ENCODE data around the gene TRIM14. TPM values are rescaled to one million over a fixed set of nuclear protein-coding genes. Genes with fewer than 3 reads are reported as not detected.
A peak's percentile ranks its signal among the peaks of the same experiment; 100 is the strongest.

Gene TRIM14
- 2.4 TPM for polyA plus RNA-seq (2013, experiment 1 of 2; ENCODE audit: insufficient read length)
- polyA plus RNA-seq (2013, experiment 2 of 2; ENCODE audit: insufficient read length) = 2.8 TPM

DNA sequence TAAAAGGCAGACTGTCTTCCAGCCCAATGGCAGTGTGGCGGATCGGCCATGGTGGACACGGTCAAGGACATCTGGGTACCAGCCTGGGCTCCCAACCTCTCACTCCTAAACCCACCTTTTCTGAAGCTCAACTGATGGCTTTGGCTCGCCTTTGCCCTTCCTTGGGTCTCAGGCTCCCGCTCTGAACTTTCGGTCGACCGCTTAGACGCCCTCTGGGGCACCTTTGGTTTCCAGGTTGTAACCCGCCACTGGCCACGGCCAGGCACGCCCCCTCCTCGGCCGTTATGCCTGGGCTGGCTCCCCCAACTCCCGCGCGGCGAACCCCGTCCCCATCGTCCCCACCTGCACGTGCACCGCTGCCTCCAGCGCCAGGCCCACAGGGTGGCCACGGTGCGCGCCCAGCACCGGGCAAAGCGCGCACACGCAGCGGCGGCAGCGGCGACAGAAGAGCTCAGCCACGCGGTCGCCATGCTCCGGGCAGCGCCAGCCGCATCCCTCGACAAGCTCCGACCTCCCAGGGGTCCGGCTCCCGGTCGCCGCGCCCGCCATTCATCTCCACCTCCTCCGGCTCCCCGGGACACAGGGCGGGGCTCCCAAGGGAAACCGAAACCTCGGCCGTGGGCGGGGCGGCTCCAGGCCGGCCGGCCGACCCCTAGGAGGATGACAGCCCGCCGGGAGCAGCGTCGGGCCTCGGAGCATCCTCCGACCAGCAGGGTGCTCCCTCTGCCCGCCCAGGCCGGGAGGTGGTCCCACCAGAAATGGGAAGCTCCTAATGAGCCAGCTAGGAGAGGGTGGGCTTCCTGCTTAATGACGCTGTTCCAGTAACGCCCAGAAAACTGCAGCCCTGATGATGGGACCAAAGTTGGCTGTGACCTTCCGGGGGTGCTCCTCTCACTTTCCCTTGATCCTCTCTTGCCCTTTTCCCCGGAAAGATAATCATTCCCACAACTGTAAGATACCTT, at the start of gene TRIM14:
Gene TRIM14, minus strand, starts transcription at position 583 of the 962 bp plus-strand sequence. Its CDS starts 34 bp downstream, at position 549.
- peak; percentile 44 for DNase-seq

GRCh38 chr9:98168153-98168780, 49.2 kb upstream of the TRIM14 start:
- DNase-seq = no peak

GRCh38 chr9:98164912-98165311, 45.9 kb upstream of the TRIM14 start:
- no peak for DNase-seq

- no peak for DNase-seq
These were observed 43.6 kb upstream of the TRIM14 start for GRCh38 chr9:98162613-98163012.

DNA sequence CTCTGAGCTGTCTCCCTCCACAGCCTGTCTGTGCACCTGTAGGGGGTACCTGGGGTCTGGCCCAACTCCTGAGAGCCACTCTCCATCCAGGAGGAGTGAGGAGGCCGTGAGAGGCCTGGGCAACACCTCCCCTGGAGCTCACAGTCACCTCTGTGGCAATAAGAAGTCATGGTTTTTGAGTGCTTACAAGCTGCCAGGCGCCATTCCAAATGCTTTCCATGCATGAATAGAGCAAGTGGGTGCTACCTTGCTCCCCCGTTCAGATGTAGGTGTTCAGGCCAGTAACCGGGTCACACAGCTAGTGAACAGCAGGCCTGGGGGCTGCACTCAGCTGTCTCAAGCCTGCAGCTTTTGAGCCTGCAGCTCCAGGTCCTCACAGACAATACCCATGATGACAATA, 42.8 kb upstream of the TRIM14 start:
- DNase-seq = no peak

GRCh38 chr9:98159790-98160189, 40.8 kb upstream of the TRIM14 start:
- DNase-seq = no peak

DNA sequence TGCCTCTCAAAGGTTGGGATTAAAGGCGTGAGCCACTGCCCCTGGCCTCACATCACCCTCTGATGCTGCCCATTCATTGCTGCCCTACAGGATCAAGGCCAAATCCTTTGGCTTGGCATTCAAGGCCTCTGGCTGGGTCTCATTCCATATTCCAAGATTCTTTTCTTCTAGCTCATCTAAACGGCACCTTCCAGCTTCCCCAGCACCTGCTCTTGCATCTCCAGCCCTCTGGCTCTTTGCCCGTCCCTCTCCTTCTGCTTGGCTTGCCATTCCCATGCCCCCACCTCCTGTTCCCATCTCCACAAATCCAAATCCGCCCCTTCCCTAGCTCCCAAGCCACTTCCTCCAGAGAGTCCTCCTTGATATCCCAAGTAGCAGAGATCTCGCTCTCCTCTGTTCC, 40.3 kb upstream of the TRIM14 start:
- no peak for DNase-seq

GRCh38 chr9:98158071-98158831, 39.2 kb upstream of the TRIM14 start:
- no peak for DNase-seq

GRCh38 chr9:98157372-98157771, 38.4 kb upstream of the TRIM14 start:
- no peak for DNase-seq

DNA sequence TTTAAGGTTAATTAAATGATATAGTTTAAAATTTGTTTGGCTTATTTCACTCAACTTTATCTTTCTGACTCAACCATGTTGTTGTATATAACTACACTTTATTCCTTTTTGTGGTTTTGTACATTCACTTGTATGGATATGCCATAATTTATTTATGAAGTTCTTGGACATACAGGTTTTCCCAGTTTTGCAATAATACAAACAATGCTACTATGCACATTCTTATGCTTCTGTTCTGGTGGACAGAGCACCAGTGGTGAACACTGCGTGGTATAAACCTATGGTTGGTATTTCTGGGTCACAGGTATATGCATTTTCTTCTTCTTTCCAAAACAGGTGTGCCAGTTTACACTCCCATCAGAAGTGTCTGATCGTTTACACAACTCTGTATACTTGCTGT, 35.7 kb upstream of the TRIM14 start:
- no peak for DNase-seq

GRCh38 chr9:98152526-98152925, 33.5 kb upstream of the TRIM14 start:
- DNase-seq = no peak

DNA sequence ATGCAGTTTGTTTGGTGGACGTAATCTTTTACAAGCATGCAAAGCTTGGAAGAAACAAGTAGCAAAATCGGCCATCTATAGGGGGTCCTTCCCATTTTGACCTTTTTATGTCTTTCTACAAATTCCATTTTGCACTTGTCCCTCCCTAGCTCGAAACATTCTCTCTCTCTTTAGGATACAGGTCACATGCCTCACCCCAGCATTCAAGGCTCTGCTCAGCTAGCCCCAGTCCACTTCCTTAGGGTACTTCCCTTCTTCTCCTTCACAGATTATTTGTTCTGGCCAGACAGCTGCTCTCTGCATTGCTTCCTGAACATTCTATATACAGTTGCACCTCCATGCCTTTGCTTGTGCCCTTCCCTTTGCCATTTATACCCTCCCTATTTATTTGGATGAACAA, 31.7 kb upstream of the TRIM14 start:
- DNase-seq = no peak

- no peak for DNase-seq
These were observed 31.1 kb upstream of the TRIM14 start for GRCh38 chr9:98150164-98150563.

DNA sequence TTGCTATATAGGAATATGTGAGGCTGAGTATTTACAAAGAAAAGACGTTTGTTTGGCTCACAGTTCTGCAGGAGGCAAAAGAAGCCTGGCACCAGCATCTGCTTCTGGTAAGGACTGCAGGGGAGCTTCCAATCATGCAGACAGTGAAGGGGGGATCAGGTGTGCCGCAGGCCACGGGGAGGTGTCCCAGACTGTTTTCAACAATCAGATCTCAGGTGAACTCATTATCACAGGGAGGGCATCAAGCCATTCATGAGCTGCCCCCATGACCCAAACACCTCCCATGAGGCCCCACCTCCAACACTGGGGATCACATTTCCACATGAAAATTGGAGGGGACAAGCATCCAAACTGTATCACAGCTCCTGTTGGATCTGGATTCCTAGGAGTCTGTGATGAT, 30.4 kb upstream of the TRIM14 start:
- no peak for DNase-seq

DNA sequence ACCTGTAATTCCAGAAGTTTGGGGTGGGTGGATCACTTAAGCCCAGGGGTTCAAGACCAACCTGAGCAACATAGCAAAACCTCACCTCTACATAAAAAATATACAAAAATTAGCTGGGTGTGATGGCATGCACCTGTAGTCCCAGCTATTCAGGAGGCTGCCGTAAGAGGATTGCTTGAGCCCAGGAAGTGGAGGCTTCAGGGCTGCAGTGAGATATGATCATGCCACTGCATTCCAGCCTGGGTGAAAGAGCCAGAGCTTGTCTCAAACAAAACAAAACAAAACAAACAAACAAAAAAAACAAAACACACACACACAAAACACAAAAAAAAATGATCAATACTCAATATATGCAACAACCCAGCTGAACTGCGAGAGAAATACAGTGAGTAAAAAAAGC, 29.5 kb upstream of the TRIM14 start:
- DNase-seq = no peak

GRCh38 chr9:98147582-98147981, 28.6 kb upstream of the TRIM14 start:
- no peak for DNase-seq

- no peak for DNase-seq
These were observed 27.3 kb upstream of the TRIM14 start for GRCh38 chr9:98146101-98146991.

DNA sequence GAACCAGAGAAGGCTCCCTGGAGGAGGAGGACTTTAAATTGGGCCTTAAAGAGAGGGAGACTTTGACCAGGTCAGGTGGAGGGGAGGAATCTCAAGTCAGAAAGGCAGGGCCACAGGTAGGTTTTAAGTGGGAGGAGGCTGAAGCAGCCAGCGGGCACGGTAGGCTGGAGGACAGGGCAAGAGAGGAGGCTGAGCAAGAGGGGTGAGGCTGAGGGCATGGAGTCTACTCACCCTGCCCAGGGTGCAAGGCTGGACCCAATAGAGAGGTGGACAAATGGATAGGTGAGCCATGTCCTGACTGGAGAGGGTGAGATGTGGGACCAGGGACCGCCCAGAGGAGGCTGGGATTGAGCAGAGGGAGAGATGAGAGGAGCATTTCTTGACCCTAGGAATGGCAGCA, 25.6 kb upstream of the TRIM14 start:
- DNase-seq = no peak

- no peak for DNase-seq
These were observed 25.1 kb upstream of the TRIM14 start for GRCh38 chr9:98144076-98144475.

DNA sequence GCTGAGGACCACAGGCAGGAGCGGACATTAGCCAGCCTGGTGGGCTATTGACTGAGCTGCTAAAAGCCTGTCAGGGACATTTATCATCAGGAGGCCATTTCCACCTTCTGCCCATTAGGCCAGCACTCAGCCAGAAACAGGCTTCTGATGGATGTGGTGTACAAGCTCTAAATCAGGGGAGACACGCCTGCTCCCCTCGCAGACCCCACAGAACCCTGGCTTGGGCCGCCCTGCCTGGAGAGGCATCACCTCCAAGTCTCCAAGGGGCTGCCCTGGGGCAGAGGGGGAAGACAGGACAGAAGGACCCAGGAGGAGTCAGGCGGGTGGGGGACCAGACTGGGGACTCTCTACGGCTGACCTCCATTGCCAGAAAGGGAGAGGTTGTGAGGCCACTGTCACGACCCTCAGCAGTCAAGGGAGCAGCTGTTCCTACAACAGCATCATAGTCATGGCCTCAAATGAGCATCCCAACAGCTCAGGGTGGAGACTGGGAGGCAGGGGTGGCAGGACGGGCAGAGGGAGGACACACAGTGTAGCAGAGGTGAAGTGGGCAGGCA, 24.0 kb upstream of the TRIM14 start:
- DNase-seq = no peak

GRCh38 chr9:98142182-98142907, 23.3 kb upstream of the TRIM14 start:
- no peak for DNase-seq

Measured in fibroblast of skin of scalp (primary cell).